GM21529 (cell line): ENCODE results near the gene GPI.
A peak's percentile ranks its signal among the peaks of the same experiment; 100 is the strongest.
"Not testable (repeated sequence)": the region's sequence is repeated elsewhere in the genome, so short reads cannot be mapped to it uniquely, and the experiment has no call there.

Experiments
- ATAC-seq: cut with Tn5 transposase; IDR thresholded peaks from one replicate; pipeline ENCODE4 v1.9.1; 2021; ENCODE audit not compliant: unreplicated experiment

The GPI gene

GRCh38 chr19:34364830-34365462, at the start of gene GPI:
Gene GPI, plus strand, starts transcription at chr19:34365196. Its CDS starts 71 bp downstream, at chr19:34365267.
- ATAC-seq = peak; percentile 80

- ATAC-seq = no peak
These were observed 48.7 kb upstream of the GPI start for GRCh38 chr19:34316247-34316646.

GRCh38 chr19:34316741-34317301, 48.2 kb upstream of the GPI start:
- ATAC-seq = no peak

GRCh38 chr19:34317311-34317927, 47.6 kb upstream of the GPI start:
- no peak for ATAC-seq

GRCh38 chr19:34319230-34319585, 45.8 kb upstream of the GPI start:
- no peak for ATAC-seq

GRCh38 chr19:34319785-34320184, 45.2 kb upstream of the GPI start:
- no peak for ATAC-seq

- ATAC-seq = no peak
These were observed 44.7 kb upstream of the GPI start for GRCh38 chr19:34320277-34320676.

- ATAC-seq = no peak
These were observed 43.3 kb upstream of the GPI start for GRCh38 chr19:34321735-34322134.

GRCh38 chr19:34323433-34324204, 41.4 kb upstream of the GPI start:
- no peak for ATAC-seq

- ATAC-seq = no peak
These were observed 40.7 kb upstream of the GPI start for GRCh38 chr19:34324320-34324719.

- no peak for ATAC-seq
These were observed 39.8 kb upstream of the GPI start for GRCh38 chr19:34325181-34325580.

- ATAC-seq = no peak
These were observed 38.8 kb upstream of the GPI start for GRCh38 chr19:34325981-34326787.

- ATAC-seq = no peak
These were observed 37.1 kb upstream of the GPI start for GRCh38 chr19:34327851-34328250.

- ATAC-seq = no peak
These were observed 36.0 kb upstream of the GPI start for GRCh38 chr19:34328982-34329381.

- ATAC-seq = no peak
These were observed 34.9 kb upstream of the GPI start for GRCh38 chr19:34330116-34330515.

- ATAC-seq = not testable (repeated sequence)
These were observed 34.4 kb upstream of the GPI start for GRCh38 chr19:34330596-34330995.

GRCh38 chr19:34331596-34331995, 33.4 kb upstream of the GPI start:
- ATAC-seq = not testable (repeated sequence)

GRCh38 chr19:34332027-34332760, 32.8 kb upstream of the GPI start:
- no peak for ATAC-seq

GRCh38 chr19:34335914-34336313, 29.1 kb upstream of the GPI start:
- no peak for ATAC-seq

- ATAC-seq = no peak
These were observed 28.2 kb upstream of the GPI start for GRCh38 chr19:34336781-34337271.
